ENCODE results near the gene NRXN2.

Gene NRXN2

DNA sequence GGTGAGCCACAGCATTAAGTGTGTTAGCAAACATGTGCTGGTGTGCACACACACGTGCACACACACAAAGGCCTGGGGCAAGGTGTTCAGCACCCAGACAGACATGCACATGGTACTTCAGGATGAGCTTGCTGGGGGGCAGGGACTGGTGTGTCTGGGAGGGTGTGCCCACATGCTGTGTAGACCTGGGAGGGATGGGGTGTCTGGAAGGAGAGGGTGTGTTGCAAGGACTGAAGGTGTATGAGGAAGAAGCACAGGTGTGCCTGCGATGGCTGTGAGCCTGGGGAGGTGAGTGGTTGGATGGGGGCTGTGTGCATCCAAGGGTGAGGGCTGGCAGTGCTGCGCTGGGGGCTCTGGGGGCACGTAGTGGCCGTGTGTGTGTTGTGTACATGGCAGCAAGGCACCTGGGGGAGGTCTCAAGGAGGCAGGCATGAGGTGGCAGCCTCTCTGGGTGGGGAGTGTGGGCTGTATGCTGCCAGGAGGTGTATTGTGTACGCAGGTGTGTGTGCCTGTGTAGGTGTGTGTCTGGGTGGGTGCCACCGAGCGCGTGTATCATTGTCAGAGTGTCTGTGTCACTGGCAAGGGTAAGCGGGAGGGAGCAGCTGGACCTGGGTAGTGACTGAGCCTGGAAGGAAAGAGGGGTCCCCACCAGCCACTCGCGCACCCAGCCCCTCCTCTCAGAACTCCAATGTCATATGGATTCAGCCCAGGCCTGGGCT, 2.2 kb downstream of the NRXN2 start:
- TF ChIP-seq CEBPB (IDR thresholded peaks at IDR 0.05) (no peak), EP300 (IDR thresholded peaks at IDR 0.05; ENCODE audit: borderline replicate concordance) (no peak), YY1 (IDR thresholded peaks at IDR 0.05; ENCODE audit: low read depth) (no peak), NFIC (IDR thresholded peaks at IDR 0.05) (no peak), TAF1 (IDR thresholded peaks at IDR 0.05; ENCODE audit: low read depth) (no peak), FOXM1 (IDR thresholded peaks at IDR 0.05; ENCODE audit: borderline replicate concordance, low read depth) (no peak), MAX (IDR thresholded peaks at IDR 0.05) (no peak), RAD21 (IDR thresholded peaks at IDR 0.05; ENCODE audit: low read depth) (no peak), EGR1 (IDR thresholded peaks at IDR 0.05) (no peak), CREB1 (IDR thresholded peaks at IDR 0.05; ENCODE audit: low read depth) (no peak), TCF12 (IDR thresholded peaks at IDR 0.05; ENCODE audit: low read depth) (no peak), USF1 (IDR thresholded peaks at IDR 0.05) (no peak), ZBTB7A (IDR thresholded peaks at IDR 0.05; ENCODE audit: low read depth) (no peak), TEAD4 (IDR thresholded peaks at IDR 0.05) (no peak)
- TF ChIP-seq, protein P1, sequence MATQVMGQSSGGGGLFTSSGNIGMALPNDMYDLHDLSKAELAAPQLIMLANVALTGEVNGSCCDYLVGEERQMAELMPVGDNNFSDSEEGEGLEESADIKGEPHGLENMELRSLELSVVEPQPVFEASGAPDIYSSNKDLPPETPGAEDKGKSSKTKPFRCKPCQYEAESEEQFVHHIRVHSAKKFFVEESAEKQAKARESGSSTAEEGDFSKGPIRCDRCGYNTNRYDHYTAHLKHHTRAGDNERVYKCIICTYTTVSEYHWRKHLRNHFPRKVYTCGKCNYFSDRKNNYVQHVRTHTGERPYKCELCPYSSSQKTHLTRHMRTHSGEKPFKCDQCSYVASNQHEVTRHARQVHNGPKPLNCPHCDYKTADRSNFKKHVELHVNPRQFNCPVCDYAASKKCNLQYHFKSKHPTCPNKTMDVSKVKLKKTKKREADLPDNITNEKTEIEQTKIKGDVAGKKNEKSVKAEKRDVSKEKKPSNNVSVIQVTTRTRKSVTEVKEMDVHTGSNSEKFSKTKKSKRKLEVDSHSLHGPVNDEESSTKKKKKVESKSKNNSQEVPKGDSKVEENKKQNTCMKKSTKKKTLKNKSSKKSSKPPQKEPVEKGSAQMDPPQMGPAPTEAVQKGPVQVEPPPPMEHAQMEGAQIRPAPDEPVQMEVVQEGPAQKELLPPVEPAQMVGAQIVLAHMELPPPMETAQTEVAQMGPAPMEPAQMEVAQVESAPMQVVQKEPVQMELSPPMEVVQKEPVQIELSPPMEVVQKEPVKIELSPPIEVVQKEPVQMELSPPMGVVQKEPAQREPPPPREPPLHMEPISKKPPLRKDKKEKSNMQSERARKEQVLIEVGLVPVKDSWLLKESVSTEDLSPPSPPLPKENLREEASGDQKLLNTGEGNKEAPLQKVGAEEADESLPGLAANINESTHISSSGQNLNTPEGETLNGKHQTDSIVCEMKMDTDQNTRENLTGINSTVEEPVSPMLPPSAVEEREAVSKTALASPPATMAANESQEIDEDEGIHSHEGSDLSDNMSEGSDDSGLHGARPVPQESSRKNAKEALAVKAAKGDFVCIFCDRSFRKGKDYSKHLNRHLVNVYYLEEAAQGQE (IDR thresholded peaks at IDR 0.05; ENCODE audit: low read depth): no peak

GRCh38 chr11:64720167-64720566, 2.8 kb downstream of the NRXN2 start:
- TF ChIP-seq MAX (IDR thresholded peaks at IDR 0.05) (no peak), RAD21 (IDR thresholded peaks at IDR 0.05; ENCODE audit: low read depth) (no peak), EP300 (IDR thresholded peaks at IDR 0.05; ENCODE audit: borderline replicate concordance) (no peak), CEBPB (IDR thresholded peaks at IDR 0.05) (no peak), TCF12 (IDR thresholded peaks at IDR 0.05; ENCODE audit: low read depth) (no peak), TAF1 (IDR thresholded peaks at IDR 0.05; ENCODE audit: low read depth) (no peak)

DNA sequence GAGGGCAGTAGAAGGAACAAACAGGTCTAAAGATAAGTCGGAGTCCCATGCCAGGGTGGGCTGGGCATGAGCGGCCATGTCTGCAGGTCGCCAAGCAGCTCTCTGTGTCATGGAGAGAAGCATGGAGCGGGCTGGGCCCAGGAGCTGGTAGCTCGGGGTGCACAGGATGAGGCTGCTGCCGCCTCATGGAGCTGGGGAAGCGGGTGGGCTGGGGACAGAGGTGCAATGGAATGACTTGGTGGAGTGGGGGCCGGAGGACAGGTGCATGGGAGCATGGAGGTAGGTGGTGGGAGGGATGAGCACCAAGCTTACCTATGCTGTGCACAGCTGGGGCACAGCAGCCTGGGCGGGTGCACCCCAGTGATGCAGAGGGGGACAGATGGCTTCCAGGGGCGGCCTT, 3.6 kb downstream of the NRXN2 start:
- TF ChIP-seq RAD21 (IDR thresholded peaks at IDR 0.05; ENCODE audit: low read depth): no peak
- TF ChIP-seq TAF1 (IDR thresholded peaks at IDR 0.05; ENCODE audit: low read depth): no peak
- TF ChIP-seq ZBTB7A (IDR thresholded peaks at IDR 0.05; ENCODE audit: low read depth): no peak
- TF ChIP-seq, protein P1 (IDR thresholded peaks at IDR 0.05; ENCODE audit: low read depth): no peak
- no peak for TF ChIP-seq NFIC (IDR thresholded peaks at IDR 0.05)
- no peak for TF ChIP-seq CEBPB (IDR thresholded peaks at IDR 0.05)
- no peak for TF ChIP-seq USF1 (IDR thresholded peaks at IDR 0.05)
- TF ChIP-seq EGR1 (IDR thresholded peaks at IDR 0.05): no peak
- no peak for TF ChIP-seq YY1 (IDR thresholded peaks at IDR 0.05; ENCODE audit: low read depth)
- no peak for TF ChIP-seq TEAD4 (IDR thresholded peaks at IDR 0.05)
- no peak for TF ChIP-seq TCF12 (IDR thresholded peaks at IDR 0.05; ENCODE audit: low read depth)
- TF ChIP-seq EP300 (IDR thresholded peaks at IDR 0.05; ENCODE audit: borderline replicate concordance): no peak
- TF ChIP-seq MAX (IDR thresholded peaks at IDR 0.05): no peak

DNA sequence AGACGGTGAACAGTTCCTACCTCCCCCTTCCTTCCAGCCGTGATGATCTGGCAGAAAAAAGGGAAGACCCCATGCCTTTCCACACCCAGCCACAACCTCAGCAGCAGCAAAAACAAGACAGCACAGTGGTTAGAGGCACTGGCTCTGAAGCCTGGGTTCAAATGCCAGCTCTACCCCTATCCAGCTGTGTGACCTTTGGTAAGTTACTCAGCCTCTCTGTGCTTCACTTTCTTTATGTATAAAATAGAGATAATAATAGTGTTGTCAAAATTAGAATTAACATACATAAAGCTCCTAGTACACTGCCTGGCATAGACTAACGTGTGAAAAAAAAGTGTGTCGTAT, 4.2 kb downstream of the NRXN2 start:
- TF ChIP-seq ZBTB7A (IDR thresholded peaks at IDR 0.05; ENCODE audit: low read depth): no peak
- TF ChIP-seq EP300 (IDR thresholded peaks at IDR 0.05; ENCODE audit: borderline replicate concordance): no peak
- no peak for TF ChIP-seq CEBPB (IDR thresholded peaks at IDR 0.05)
- TF ChIP-seq MAX (IDR thresholded peaks at IDR 0.05): no peak
- TF ChIP-seq FOXM1 (IDR thresholded peaks at IDR 0.05; ENCODE audit: borderline replicate concordance, low read depth): no peak
- TF ChIP-seq USF1 (IDR thresholded peaks at IDR 0.05): no peak
- no peak for TF ChIP-seq RAD21 (IDR thresholded peaks at IDR 0.05; ENCODE audit: low read depth)
- TF ChIP-seq, protein P1 (IDR thresholded peaks at IDR 0.05; ENCODE audit: low read depth): no peak

Measured in Ishikawa (cell line).